Vagina (tissue), 2 donors: ENCODE data around the gene CUBN. TPM values are rescaled to one million over a fixed set of nuclear protein-coding genes. Genes with fewer than 3 reads are reported as not detected.

Source experiments
- DNase-seq, 2 donors: peaks; one replicate each; pipeline ENCODE4 v3.0.0-alpha.2; 2017; ENCODE audit errors: extremely low spot score in 2 of 2
- H3K27ac ChIP-seq: fragments of 200-600 bp; sonication (generic); one replicate; pipeline ENCODE4 v1.5.1; 2019
- H3K27me3 ChIP-seq: fragments of 200-600 bp; sonication (generic); one replicate; pipeline ENCODE4 v1.5.1; 2019
- H3K36me3 ChIP-seq, 2 donors: fragments of 200-600 bp; sonication (generic); one replicate each; pipeline ENCODE4 v1.5.1; 2017 to 2019
- H3K4me1 ChIP-seq: fragments of 200-600 bp; sonication (generic); one replicate; pipeline ENCODE4 v1.5.1; 2019
- H3K4me3 ChIP-seq, 2 donors: fragments of 200-600 bp; sonication (generic); 1 replicate in 1 of 2; 2 replicates in 1 of 2; pipeline ENCODE4 v1.5.1; 2016 to 2019
- H3K9me3 ChIP-seq: fragments of 200-600 bp; sonication (generic); one replicate; pipeline ENCODE4 v1.5.1; 2019
- POLR2A ChIP-seq, 2 donors: fragments of 450-650 bp; IDR thresholded peaks; one replicate each; pipeline ENCODE4 v1.6.1; 2017; ENCODE audit warnings: antibody characterized with exemption in 2 of 2, mild to moderate bottlenecking in 2 of 2, moderate library complexity in 2 of 2
- POLR2AphosphoS5 ChIP-seq, 2 donors: sonication (generic); formaldehyde crosslinking; IDR thresholded peaks; one replicate each; pipeline ENCODE4 v1.9.0; 2017; ENCODE audit warnings: antibody characterized with exemption in 2 of 2, mild to moderate bottlenecking in 2 of 2, low read depth in 1 of 2; ENCODE audit not compliant: insufficient read depth in 1 of 2
- intact Hi-C: fragments of 100-400 bp; cut with DNase I; formaldehyde crosslinking; loops from one replicate; pipeline ENCODE4 v1.15.1; 2023
- total RNA-seq: library from RNA; depleted of rRNA; stranded (reverse); fragments of >200 nt; gene quantifications from one replicate; pipeline ENCODE4 v1.2.3, GENCODE V29; 2016
- TF ChIP-seq, protein P1 (sequence below), 3 experiments: fragments of 450-650 bp in 2 of 3; fragments of 200-600 bp in 1 of 3; sonication (generic) in 1 of 3; IDR thresholded peaks; one replicate each; pipeline ENCODE4 v1.5.1; 2017 to 2019; ENCODE audit warnings: antibody characterized with exemption in 3 of 3, mild to moderate bottlenecking in 2 of 3, moderate library complexity in 2 of 3

The CUBN gene
- total RNA-seq, 1 donor from 2014 or later = 4.4 TPM

DNA sequence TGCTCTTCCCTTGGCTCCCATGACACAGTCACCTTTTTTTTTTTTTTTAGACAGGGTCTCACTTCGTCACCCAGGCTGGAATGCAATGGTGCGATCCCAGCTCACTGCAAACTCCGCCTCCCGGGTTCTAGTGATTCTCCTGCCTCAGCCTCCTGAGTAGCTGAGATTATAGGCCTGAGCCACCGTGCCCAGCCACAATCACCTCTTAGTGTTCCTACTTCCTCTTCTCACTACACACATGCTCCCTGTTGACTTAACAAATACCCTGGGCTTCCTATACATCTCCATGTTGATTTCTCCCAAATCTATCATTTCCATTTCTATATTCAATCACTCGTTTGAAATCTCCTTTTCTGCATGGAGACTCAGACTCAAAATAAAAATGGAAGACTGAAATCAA is 91.7 kb downstream of the CUBN start:
- DNase-seq = no peak
- Histone ChIP-seq H3K9me3 (no peaks in the 10 kb centered on the region), H3K27me3 (no peaks in the 10 kb centered on the region), H3K36me3 (no peaks in the 10 kb centered on the region), H3K27ac (peak overlapping the region; percentile 55), H3K4me3 (no peak overlapping the region), H3K4me1 (peaks cover 7% of the 10 kb centered on the region)
- TF ChIP-seq POLR2AphosphoS5 (IDR thresholded peaks at IDR 0.05; ENCODE audit: insufficient read depth in 1 of 2, low read depth in 1 of 2) (no peak), POLR2A (IDR thresholded peaks at IDR 0.05) (no peak)
- TF ChIP-seq, protein P1, sequence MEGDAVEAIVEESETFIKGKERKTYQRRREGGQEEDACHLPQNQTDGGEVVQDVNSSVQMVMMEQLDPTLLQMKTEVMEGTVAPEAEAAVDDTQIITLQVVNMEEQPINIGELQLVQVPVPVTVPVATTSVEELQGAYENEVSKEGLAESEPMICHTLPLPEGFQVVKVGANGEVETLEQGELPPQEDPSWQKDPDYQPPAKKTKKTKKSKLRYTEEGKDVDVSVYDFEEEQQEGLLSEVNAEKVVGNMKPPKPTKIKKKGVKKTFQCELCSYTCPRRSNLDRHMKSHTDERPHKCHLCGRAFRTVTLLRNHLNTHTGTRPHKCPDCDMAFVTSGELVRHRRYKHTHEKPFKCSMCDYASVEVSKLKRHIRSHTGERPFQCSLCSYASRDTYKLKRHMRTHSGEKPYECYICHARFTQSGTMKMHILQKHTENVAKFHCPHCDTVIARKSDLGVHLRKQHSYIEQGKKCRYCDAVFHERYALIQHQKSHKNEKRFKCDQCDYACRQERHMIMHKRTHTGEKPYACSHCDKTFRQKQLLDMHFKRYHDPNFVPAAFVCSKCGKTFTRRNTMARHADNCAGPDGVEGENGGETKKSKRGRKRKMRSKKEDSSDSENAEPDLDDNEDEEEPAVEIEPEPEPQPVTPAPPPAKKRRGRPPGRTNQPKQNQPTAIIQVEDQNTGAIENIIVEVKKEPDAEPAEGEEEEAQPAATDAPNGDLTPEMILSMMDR (IDR thresholded peaks at IDR 0.05) = no peak
- intact Hi-C loops = no loop called here

DNA sequence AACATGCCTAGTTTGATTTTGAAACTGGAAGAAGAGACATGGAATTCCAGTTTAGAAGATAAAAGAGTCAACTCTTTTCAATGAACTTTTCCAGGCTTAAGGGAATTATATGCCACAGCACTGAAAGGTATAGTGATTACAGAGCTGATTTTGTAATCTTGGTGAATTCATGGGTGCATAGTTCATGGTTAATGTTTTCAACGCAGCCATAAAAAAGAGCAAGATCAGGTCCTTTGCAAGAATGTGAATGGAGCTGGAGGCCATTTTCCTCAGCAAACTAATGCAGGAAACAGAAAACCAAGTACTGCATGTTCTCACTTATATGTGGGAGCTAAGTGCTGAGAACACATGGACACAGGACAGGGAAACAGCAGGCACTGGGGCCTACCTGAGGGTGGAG is 94.2 kb downstream of the CUBN start:
- no peaks in the 10 kb centered on the region for H3K27me3 ChIP-seq
- H3K27ac ChIP-seq = no peak overlapping the region
- H3K4me1 ChIP-seq = peaks cover 7% of the 10 kb centered on the region
- H3K4me3 ChIP-seq = no peak overlapping the region
- H3K9me3 ChIP-seq = no peaks in the 10 kb centered on the region
- no peak for TF ChIP-seq POLR2A (IDR thresholded peaks at IDR 0.05)
- TF ChIP-seq POLR2AphosphoS5 (IDR thresholded peaks at IDR 0.05; ENCODE audit: insufficient read depth in 1 of 2, low read depth in 1 of 2) = no peak
- TF ChIP-seq, protein P1 (IDR thresholded peaks at IDR 0.05) = no peak
- H3K36me3 ChIP-seq = no peaks in the 10 kb centered on the region
- intact Hi-C loops = no loop called here
- DNase-seq = no peak

DNA sequence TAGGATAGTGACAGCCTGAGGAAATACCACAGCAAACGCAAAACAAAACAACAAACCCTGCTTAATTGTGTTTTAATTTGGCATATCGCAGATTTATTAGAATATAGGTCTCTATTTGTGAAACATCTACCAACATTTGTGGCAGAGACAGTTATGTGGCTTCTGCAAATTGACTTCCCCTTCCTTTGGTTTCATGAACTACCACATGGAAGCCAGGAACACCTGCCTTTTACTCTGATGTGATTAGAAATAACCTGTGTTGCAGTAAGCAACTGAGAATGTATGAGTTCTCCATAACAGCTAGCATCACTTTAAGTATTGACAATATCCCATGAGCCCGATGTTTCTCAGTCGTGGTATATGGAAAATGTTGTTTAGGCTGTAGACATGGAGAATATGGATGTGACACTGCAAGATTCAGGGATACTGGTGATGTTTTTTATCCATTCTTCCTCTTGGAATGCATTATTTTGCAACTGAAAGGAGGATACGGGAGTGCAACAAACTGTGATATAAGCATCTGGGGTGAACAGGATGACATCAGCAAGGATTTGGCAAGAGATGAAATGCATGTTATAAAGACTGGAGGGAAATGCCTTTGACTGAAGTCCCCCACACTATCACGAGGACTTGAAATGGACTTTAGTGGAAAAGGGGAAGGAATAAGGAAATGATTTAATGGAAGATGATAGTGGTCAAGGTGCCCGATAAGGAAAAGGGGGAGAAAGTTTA is 95.9 kb downstream of the CUBN start:
- Histone ChIP-seq H3K36me3 (no peaks in the 10 kb centered on the region), H3K4me3 (no peak overlapping the region), H3K27me3 (no peaks in the 10 kb centered on the region), H3K9me3 (no peaks in the 10 kb centered on the region), H3K27ac (no peak overlapping the region), H3K4me1 (peaks cover 16% of the 10 kb centered on the region)
- TF ChIP-seq, protein P1 (IDR thresholded peaks at IDR 0.05) = no peak
- no peak for TF ChIP-seq POLR2A (IDR thresholded peaks at IDR 0.05)
- no peak for TF ChIP-seq POLR2AphosphoS5 (IDR thresholded peaks at IDR 0.05; ENCODE audit: insufficient read depth in 1 of 2, low read depth in 1 of 2)
- intact Hi-C loops = no loop called here
- no peak for DNase-seq

DNA sequence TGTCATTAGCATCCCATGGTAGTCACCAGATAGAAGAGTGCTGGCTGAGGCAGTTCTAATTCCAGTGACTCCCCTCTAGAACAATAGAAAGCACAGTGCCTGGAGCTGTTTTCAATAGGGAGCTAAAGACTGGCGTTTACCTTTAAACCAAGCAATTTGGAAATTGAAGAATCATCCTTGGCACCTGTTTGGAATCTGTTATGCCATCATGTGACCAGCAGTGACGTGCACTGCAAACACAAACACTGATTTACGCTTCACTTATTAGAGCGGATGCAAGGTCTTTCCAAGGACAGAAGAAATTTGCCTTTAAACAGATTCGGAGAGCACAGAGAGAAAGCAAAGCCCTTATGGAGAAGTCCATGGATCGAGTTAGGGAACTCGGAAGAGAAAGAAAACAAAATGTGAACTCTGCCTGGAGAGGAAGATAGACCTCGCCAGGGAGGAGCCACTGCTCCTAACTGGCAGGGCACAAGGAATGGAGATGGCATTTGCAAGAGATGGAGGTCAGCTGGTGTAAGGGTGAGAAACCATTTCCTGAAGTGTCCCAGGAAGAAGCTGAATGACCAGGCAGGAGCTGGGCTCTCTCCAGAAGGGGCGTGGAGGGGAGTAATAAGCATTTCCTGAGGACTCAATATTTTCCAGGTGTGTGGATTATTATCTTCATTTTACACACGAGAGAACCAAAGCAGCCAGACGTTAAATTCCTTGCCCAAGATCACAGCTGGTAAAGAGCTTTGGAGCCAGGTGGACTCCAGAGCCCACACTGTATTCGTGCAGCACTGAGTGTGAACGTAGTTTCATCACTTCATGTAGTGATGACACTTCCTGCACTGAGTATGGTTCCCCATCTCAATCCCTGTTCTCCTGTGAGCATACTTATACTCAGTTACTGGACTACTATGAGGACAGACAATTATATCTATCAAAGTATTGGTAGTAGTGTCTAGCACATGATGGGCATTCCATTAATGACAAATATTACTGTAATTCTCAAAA is 97.7 kb downstream of the CUBN start:
- intact Hi-C loops = no loop called here
- TF ChIP-seq, protein P1 (IDR thresholded peaks at IDR 0.05) = no peak
- no peak for TF ChIP-seq POLR2A (IDR thresholded peaks at IDR 0.05)
- TF ChIP-seq POLR2AphosphoS5 (IDR thresholded peaks at IDR 0.05; ENCODE audit: insufficient read depth in 1 of 2, low read depth in 1 of 2) = no peak
- DNase-seq = no peak

More for the DNA sequence above, 97.7 kb downstream of the CUBN start:
- Histone ChIP-seq H3K27ac (no peak overlapping the region), H3K36me3 (no peaks in the 10 kb centered on the region), H3K27me3 (no peaks in the 10 kb centered on the region), H3K4me3 (no peak overlapping the region), H3K4me1 (peaks cover 19% of the 10 kb centered on the region), H3K9me3 (no peaks in the 10 kb centered on the region)
